Brain pericyte (primary cell): Measurements from ENCODE around the gene FOXL3.
"Not testable (repeated sequence)": the region's sequence is repeated elsewhere in the genome, so short reads cannot be mapped to it uniquely, and the experiment has no call there.

Experiments
- DNase-seq: peaks from one replicate; pipeline ENCODE4 v3.0.0-alpha.2; 2012; ENCODE audit warnings: low read depth, low spot score

Gene FOXL3

GRCh38 chr7:289209-289755 is 688 bp upstream of the FOXL3 start:
- no peak for DNase-seq

GRCh38 chr7:290554-291372 is 793 bp downstream of the FOXL3 start:
- DNase-seq, result no peak

GRCh38 chr7:291373-292092 is 1.6 kb downstream of the FOXL3 start:
- no peak for DNase-seq

- DNase-seq, result no peak
Measured at GRCh38 chr7:292226-292625, 2.3 kb downstream of the FOXL3 start.

- DNase-seq, result no peak
Measured at GRCh38 chr7:292826-293225, 2.9 kb downstream of the FOXL3 start.

- DNase-seq, result no peak
Measured at GRCh38 chr7:293681-294439, 3.9 kb downstream of the FOXL3 start.

- no peak for DNase-seq
Measured at GRCh38 chr7:294440-295154, 4.6 kb downstream of the FOXL3 start.

- DNase-seq, result no peak
Measured at GRCh38 chr7:295155-296154, 5.5 kb downstream of the FOXL3 start.

- DNase-seq, result no peak
Measured at GRCh38 chr7:296373-296945, 6.5 kb downstream of the FOXL3 start.

GRCh38 chr7:297141-297540 is 7.2 kb downstream of the FOXL3 start:
- DNase-seq, result not testable (repeated sequence)

- DNase-seq, result no peak
Measured at GRCh38 chr7:297611-298374, 7.8 kb downstream of the FOXL3 start.

GRCh38 chr7:298375-298702 is 8.4 kb downstream of the FOXL3 start:
- no peak for DNase-seq

GRCh38 chr7:298743-299142 is 8.8 kb downstream of the FOXL3 start:
- DNase-seq, result no peak

GRCh38 chr7:299169-299568 is 9.2 kb downstream of the FOXL3 start:
- no peak for DNase-seq

- DNase-seq, result no peak
Measured at GRCh38 chr7:299628-300027, 9.7 kb downstream of the FOXL3 start.

- DNase-seq, result no peak
Measured at GRCh38 chr7:300048-300447, 10.1 kb downstream of the FOXL3 start.

GRCh38 chr7:300546-301290 is 10.7 kb downstream of the FOXL3 start:
- no peak for DNase-seq

GRCh38 chr7:301291-302053 is 11.5 kb downstream of the FOXL3 start:
- no peak for DNase-seq
